ENCODE data around the gene DNMBP.
"Not testable (repeated sequence)": the region's sequence is repeated elsewhere in the genome, so short reads cannot be mapped to it uniquely, and the experiment has no call there.

Gene DNMBP

GRCh38 chr10:99943908-99944307, 65.8 kb downstream of the DNMBP start:
- DNase-seq = no peak

- no peak for DNase-seq
These were observed 67.6 kb downstream of the DNMBP start for GRCh38 chr10:99941942-99942820.

- no peak for DNase-seq
These were observed 71.2 kb downstream of the DNMBP start for GRCh38 chr10:99938563-99938962.

- DNase-seq = no peak
These were observed 72.1 kb downstream of the DNMBP start for GRCh38 chr10:99937630-99938029.

- not testable (repeated sequence) for DNase-seq
These were observed 77.4 kb downstream of the DNMBP start for GRCh38 chr10:99932203-99932957.

- peak; percentile 8 for DNase-seq
These were observed 78.8 kb downstream of the DNMBP start for GRCh38 chr10:99930731-99931550.

GRCh38 chr10:99929360-99929759, 80.4 kb downstream of the DNMBP start:
- no peak for DNase-seq

- DNase-seq = no peak
These were observed 81.9 kb downstream of the DNMBP start for GRCh38 chr10:99927721-99928280.

GRCh38 chr10:99926925-99927720, 82.6 kb downstream of the DNMBP start:
- DNase-seq = no peak

- no peak for DNase-seq
These were observed 85.1 kb downstream of the DNMBP start for GRCh38 chr10:99924451-99925255.

- DNase-seq = no peak
These were observed 87.8 kb downstream of the DNMBP start for GRCh38 chr10:99921948-99922347.

- no peak for DNase-seq
These were observed 88.8 kb downstream of the DNMBP start for GRCh38 chr10:99920901-99921300.

- no peak for DNase-seq
These were observed 89.3 kb downstream of the DNMBP start for GRCh38 chr10:99920486-99920885.

GRCh38 chr10:99917963-99918825, 91.6 kb downstream of the DNMBP start:
- no peak for DNase-seq

GRCh38 chr10:99916776-99917175, 93.0 kb downstream of the DNMBP start:
- DNase-seq = no peak

GRCh38 chr10:99915414-99915813, 94.3 kb downstream of the DNMBP start:
- no peak for DNase-seq

- no peak for DNase-seq
These were observed 95.5 kb downstream of the DNMBP start for GRCh38 chr10:99914236-99914635.

GRCh38 chr10:99913831-99914235, 95.9 kb downstream of the DNMBP start:
- DNase-seq = no peak

GRCh38 chr10:99912041-99912440, 97.7 kb downstream of the DNMBP start:
- DNase-seq = no peak

- no peak for DNase-seq
These were observed 101.2 kb downstream of the DNMBP start for GRCh38 chr10:99908512-99908911.

Measured in CD4-positive, alpha-beta T cell treated with Interleukin-17A for 4 hours (primary cell).